Raji (cell line): Measurements from ENCODE around the gene BCL11A.

Source experiments
- POLR2A ChIP-seq: IDR thresholded peaks from 2 replicates; pipeline ENCODE4 v1.6.1; 2011; ENCODE audit warnings: low read depth, low read length, control low read depth; ENCODE audit not compliant: insufficient read depth

Gene BCL11A

GRCh38 chr2:60541056-60541651 lies 12.3 kb downstream of the BCL11A start:
- no peak for TF ChIP-seq POLR2A

GRCh38 chr2:60540074-60540473 lies 13.4 kb downstream of the BCL11A start:
- TF ChIP-seq POLR2A: no peak

- TF ChIP-seq POLR2A: no peak
These were observed 14.3 kb downstream of the BCL11A start for GRCh38 chr2:60539140-60539539.

DNA sequence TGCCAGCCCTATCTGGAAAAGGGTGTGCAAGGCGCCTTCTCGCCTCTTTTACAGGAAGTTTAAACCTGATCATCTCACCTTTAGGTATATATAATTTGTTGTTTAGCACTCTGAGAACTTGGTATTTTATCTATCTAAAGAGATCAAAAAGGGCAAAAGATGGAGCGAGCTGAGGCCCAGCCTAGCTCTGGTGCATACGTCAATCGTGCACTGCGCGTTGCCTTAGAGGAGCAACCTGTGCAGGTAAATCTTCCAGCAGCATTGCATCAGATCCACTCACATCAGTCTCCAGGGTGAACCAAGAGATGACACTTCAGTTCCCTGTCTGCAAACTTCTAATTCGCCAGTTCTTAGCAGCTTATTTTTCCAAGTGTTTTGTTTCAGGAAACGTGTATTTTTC lies 15.4 kb downstream of the BCL11A start:
- no peak for TF ChIP-seq POLR2A

GRCh38 chr2:60536746-60537145 lies 16.7 kb downstream of the BCL11A start:
- no peak for TF ChIP-seq POLR2A

DNA sequence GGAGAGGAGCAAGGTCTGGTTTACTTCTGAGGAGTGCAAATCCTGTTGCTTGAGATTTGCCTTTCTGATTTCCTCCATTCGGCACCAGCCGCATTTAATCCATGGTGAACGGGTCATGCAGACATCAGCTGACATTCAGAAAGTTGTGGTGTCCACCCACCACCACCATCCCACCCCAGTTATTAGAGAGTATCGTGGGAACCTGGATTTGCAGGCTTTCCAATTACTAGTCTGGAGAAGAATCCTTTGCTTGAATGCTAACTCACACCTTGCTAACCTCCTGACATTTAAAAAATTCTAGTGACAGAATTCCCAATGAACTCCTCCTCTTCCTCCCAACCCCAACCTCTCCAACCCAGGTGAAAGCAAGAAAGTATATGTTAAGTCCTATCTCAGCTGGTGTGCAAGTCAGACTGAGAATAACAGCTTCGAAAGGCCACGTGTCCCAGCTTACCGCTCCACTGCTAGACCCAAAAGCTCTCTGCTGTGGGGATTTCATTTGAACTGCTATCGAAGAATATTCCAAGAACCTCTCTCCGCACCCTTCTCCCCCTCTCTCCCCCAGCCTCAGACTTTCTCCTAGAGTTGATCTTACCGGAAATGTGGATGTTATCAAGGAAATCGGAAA lies 17.7 kb downstream of the BCL11A start:
- no peak for TF ChIP-seq POLR2A

GRCh38 chr2:60534892-60535684 lies 18.4 kb downstream of the BCL11A start:
- TF ChIP-seq POLR2A: no peak

GRCh38 chr2:60534052-60534685 lies 19.3 kb downstream of the BCL11A start:
- TF ChIP-seq POLR2A: no peak

DNA sequence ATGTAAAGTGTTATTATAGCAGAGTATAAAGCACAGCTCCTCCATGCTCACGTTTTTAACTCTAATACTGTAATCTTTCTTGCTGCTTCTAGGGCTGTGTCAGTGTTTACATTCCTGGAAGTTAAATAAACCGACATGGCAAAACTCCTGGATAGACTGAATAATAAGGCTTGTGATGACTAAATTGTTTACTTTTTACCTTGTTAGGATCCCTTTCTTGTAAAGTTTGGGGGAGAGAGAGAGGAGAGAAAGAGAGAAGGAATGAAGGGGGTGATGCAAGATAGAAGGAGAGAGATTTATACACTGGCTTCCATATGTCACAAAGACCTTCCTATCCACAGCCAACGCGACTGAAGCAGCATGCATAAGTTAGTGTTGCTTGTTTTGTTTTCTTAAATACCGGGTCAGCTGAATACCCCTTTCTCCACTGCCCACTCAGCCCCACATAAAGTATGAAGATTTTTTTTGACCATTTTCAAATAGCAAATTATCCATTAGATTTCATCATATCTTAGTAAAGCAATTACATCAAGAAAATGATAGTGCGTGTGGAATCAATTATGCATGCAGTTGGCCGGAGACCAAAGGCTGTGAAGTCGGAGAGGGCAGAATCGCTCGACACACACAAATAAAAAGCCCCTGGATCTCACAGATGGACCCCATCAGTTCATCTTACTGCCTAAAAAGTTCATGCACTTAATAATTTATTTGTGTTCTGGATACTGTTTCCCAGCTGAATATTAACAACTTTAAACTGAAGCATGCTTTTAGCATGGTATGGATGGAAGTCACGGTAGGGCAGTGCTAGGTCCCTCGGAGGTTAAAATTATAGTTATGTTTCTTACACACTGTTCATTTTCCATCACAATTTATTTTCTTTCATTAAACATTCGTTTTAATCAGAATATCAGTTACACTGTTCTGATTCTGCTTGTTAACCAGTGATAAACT lies 20.1 kb downstream of the BCL11A start:
- no peak for TF ChIP-seq POLR2A

- no peak for TF ChIP-seq POLR2A
These were observed 21.0 kb downstream of the BCL11A start for GRCh38 chr2:60532421-60532820.

DNA sequence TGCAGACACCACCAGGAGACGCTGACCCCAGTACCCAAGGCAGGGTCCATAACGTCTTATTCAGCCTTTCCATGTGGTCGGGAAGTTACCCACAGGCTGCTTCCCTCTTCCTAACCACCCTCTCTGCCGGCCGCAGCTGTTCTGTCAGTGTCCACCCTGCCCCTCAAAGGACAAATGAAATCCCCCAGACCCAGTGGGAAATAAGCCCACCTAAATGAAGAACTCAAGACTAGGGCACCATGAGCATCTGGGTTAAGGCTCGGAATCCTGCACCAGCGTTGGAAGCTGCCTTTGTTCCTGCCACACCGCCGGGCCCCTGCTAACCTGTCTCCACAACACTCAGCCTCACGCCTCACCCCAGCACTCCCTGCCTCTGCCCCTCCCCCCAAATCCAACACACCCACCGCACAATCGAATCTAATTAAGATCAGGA lies 21.7 kb downstream of the BCL11A start:
- no peak for TF ChIP-seq POLR2A

DNA sequence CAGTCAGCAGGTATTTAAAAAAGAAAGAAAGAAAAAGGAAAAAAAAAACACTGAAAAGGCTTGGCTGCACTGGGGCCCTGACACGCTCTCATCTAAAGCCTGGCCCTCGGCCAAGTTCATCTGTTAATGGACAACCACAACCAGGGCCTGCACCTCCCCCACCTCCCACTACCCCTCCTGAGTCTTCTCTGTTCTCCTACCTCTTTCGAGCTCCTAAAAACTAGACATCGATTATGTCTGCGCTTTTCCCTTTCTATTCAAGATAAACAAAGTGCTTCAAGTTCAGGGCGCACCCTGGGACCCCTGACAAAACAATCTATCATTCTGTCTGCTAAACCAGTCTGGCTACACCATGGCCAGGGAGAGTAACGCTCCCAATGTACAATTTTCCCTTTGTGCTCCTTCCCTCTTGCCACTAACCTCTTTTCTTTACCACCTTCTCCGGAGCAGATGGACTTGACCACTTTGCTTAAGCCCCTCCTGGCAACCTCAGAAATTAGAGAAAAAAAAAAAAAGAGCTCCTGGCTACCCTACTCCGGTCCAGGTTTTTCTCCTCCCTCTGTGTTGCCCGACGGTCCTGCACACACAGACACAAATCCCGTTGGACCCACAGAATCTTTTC lies 22.7 kb downstream of the BCL11A start:
- TF ChIP-seq POLR2A: no peak

DNA sequence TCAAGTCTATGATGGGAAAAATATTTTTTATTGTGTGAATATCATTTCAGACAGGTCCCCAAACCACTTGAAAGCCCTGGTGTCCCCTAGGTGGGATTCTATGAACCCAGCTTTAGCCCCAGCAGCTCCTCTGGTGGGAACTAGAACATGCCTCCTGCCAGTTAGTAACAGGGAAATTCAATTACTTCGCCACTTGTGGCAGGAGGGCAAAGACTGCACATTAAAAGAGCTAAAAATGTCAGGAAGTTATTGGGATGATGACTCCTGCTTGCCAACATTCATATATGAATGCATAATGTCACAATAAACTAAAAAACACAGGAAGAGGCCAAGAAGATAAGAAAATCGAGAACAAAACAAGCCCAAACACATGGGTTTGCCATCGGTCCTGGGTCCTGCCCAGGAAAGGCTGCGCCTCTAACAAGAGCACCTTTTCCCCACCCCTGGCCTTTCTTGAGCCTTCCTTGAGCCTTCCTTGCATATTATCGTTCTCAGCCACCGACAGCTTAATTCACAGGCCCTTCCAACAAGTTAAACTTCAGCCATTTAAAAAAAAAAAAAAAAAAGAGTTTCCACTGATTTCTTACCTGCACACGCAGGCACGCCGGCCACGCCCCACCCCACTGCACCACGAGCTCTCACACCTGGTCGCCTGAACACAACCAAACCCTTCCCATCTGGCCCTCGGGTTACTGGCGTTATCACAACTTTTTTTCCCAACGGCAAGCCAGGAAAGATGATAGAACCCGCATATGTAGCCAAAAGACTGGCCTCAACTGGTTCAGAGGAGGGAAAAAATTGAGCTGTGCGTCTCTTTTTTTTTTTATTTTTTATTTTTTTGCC lies 23.4 kb downstream of the BCL11A start:
- TF ChIP-seq POLR2A: no peak

DNA sequence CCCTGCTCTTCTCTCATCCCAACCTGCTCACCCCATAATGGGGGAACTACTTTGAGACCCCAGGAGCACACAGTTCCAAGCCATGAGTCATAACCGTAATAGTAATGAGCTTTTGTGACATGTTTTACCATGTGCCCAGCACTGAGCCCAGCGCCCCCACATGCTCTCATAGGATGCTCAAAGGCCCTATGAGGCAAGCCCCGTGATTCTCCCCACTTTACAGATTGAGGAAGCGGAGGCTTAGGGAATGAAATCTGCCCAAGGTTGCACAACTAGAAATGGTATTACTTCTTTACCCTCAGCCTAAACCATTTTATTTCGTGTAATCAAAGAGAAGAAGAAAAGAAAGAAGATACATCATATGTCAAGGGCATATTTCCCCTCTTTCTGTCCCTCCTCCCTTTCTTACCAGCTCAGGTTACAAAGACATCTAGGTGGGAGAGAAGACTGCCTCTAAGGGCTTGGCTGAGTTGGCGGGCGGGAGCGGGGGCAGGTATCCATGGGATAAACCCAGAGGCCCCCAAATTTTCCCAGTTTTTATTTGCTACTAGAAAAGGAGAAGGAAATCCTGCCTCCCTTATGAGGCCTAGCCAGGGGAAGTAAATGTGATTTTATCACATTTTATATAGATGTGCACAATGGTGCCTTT lies 24.2 kb downstream of the BCL11A start:
- TF ChIP-seq POLR2A: no peak
